ENCODE data around the gene ZNF385B. TPM values are rescaled to one million over a fixed set of nuclear protein-coding genes. Genes with fewer than 3 reads are reported as not detected.

The ZNF385B gene
- total RNA-seq, 1 experiment from 2014 or later, result 9.3 TPM

DNA sequence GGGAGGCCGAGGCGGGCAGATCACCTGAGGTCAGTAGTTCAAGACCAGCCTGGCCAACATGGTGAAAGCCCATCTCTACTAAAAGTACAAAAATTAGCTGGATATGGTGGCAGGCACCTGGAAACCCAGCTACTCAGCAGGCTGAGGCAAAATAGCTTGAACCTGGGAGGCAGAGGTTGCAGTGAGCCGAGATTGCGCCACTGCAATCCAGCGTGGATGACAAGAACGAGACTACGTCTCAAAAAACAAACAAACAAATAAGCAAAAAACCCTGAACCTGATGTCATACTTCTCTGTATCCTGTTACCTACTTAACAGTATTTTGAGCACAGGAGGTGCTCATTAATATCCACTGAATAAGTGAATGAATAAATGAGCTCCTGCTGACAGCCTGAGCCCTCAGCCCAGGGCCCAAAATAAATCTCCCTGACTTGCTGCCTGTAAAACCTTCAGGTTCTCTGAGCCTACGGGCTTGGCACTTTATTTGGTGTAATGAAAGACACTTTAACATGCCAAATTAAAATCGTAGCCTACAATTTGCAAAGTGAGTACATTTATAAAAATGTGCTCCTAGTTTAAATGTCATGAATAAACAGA, 215.1 kb downstream of the ZNF385B start:
- CTCF ChIA-PET, result no interaction called here
- Histone ChIP-seq H3K4me2 (ENCODE audit: low read length) (no peak overlapping the region), H3K36me3 (ENCODE audit: control insufficient read depth in 1 of 2, insufficient read depth in 2 of 2, low read length in 2 of 2) (no peaks in the 10 kb centered on the region)

DNA sequence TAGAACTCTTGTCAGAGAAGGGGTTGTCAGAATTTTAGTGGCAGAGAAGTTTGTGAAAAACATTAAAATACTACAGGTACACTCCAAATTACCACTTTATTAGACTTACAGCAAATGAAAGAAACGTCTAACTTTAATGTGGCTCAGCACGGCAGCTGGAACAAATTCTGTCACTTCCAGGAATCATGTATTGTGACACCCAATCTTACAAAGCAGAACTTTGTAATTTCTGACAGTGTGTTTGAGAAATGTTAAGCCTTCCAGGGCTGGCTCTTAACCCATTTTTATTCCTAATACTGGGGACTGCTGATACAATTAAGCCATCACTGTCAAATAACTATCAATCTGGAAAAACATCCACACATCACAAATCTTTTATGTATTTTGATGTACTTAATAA, 216.4 kb downstream of the ZNF385B start:
- intact Hi-C loops (cut with micrococcal nuclease), result no loop called here
- H3K27me3 ChIP-seq (ENCODE audit: insufficient read depth, low read length), result no peaks in the 10 kb centered on the region
- no peaks in the 10 kb centered on the region for H3K36me3 ChIP-seq (ENCODE audit: control insufficient read depth in 1 of 2, insufficient read depth in 2 of 2, low read length in 2 of 2)
- H3K79me2 ChIP-seq (ENCODE audit: insufficient read depth, low read length), result no peaks in the 10 kb centered on the region
- RAD21 ChIA-PET (ENCODE audit: low non-redundant PET in 1 of 2, low total read pairs in 2 of 2, uncharacterized antibody in 2 of 2, unreplicated experiment in 2 of 2), result no interaction called here
- ATAC-seq (no peak), DNase-seq (ENCODE audit: low read depth, low spot score) (no peak)
- no peaks in the 10 kb centered on the region for H4K20me1 ChIP-seq (ENCODE audit: insufficient read depth)
- H3K4me3 ChIP-seq (replicated peaks in 1 of 2; ENCODE audit: low read depth in 1 of 2, low read length in 2 of 2), result no peak overlapping the region
- no peak overlapping the region for H2AFZ ChIP-seq (ENCODE audit: low read depth, low read length, poor library complexity, severe bottlenecking)
- no peak overlapping the region for H3K27ac ChIP-seq (ENCODE audit: low read depth, low read length)
- H3K4me2 ChIP-seq (ENCODE audit: low read length), result no peak overlapping the region
- no peaks in the 10 kb centered on the region for H3K9me3 ChIP-seq (ENCODE audit: control insufficient read depth in 1 of 2, insufficient read depth in 1 of 2, low read depth in 1 of 2, low read length in 2 of 2)
- CTCF ChIA-PET, result no interaction called here
- POLR2A ChIA-PET, result no interaction called here
- no peaks in the 10 kb centered on the region for H3K9me2 ChIP-seq (ENCODE audit: insufficient read depth)
- H3K9ac ChIP-seq (ENCODE audit: low read length), result no peak overlapping the region
- H3K4me1 ChIP-seq (ENCODE audit: control insufficient read depth in 1 of 2, insufficient read depth in 2 of 2, low read length in 2 of 2), result no peaks in the 10 kb centered on the region
- no TSS peak for BruUV-seq (replicated peaks)
- TF ChIP-seq ZFX (IDR thresholded peaks at IDR 0.05) (no peak), EGR1 (IDR thresholded peaks at IDR 0.05; ENCODE audit: low read depth) (no peak), CEBPB (IDR thresholded peaks at IDR 0.05; ENCODE audit: low read depth) (no peak), JUND (IDR thresholded peaks at IDR 0.05) (no peak), TCF7L2 (IDR thresholded peaks at IDR 0.05; ENCODE audit: borderline replicate concordance, extremely low read depth, insufficient read depth, insufficient read length) (no peak), EZH2phosphoT487 (IDR thresholded peaks at IDR 0.05; ENCODE audit: borderline replicate concordance) (no peak), ELF1 (IDR thresholded peaks at IDR 0.05; ENCODE audit: borderline replicate concordance, low read depth) (no peak), EZH2 (IDR thresholded peaks at IDR 0.05) (no peak), SIN3A (IDR thresholded peaks at IDR 0.05; ENCODE audit: low read depth) (no peak), SP1 (IDR thresholded peaks at IDR 0.05; ENCODE audit: low read depth) (no peak)
- TF ChIP-seq, protein P1, sequence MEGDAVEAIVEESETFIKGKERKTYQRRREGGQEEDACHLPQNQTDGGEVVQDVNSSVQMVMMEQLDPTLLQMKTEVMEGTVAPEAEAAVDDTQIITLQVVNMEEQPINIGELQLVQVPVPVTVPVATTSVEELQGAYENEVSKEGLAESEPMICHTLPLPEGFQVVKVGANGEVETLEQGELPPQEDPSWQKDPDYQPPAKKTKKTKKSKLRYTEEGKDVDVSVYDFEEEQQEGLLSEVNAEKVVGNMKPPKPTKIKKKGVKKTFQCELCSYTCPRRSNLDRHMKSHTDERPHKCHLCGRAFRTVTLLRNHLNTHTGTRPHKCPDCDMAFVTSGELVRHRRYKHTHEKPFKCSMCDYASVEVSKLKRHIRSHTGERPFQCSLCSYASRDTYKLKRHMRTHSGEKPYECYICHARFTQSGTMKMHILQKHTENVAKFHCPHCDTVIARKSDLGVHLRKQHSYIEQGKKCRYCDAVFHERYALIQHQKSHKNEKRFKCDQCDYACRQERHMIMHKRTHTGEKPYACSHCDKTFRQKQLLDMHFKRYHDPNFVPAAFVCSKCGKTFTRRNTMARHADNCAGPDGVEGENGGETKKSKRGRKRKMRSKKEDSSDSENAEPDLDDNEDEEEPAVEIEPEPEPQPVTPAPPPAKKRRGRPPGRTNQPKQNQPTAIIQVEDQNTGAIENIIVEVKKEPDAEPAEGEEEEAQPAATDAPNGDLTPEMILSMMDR (IDR thresholded peaks at IDR 0.05 in 2 of 3, conservative IDR thresholded peaks at IDR 0.05 in 1 of 3; ENCODE audit: borderline replicate concordance in 1 of 3, insufficient read depth in 1 of 3, low read depth in 2 of 3, low read length in 2 of 3), result no peak
- TF ChIP-seq, protein P2, sequence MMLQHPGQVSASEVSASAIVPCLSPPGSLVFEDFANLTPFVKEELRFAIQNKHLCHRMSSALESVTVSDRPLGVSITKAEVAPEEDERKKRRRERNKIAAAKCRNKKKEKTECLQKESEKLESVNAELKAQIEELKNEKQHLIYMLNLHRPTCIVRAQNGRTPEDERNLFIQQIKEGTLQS (IDR thresholded peaks at IDR 0.05), result no peak
- TF ChIP-seq, protein P3, sequence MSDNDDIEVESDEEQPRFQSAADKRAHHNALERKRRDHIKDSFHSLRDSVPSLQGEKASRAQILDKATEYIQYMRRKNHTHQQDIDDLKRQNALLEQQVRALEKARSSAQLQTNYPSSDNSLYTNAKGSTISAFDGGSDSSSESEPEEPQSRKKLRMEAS (IDR thresholded peaks at IDR 0.05), result no peak

More for the DNA sequence above, 215.1 kb downstream of the ZNF385B start:
- RAD21 ChIA-PET (ENCODE audit: low non-redundant PET in 1 of 2, low total read pairs in 2 of 2, uncharacterized antibody in 2 of 2, unreplicated experiment in 2 of 2), result no interaction called here
- Histone ChIP-seq H3K79me2 (ENCODE audit: insufficient read depth, low read length) (no peaks in the 10 kb centered on the region), H4K20me1 (ENCODE audit: insufficient read depth) (no peaks in the 10 kb centered on the region), H3K9me2 (ENCODE audit: insufficient read depth) (no peaks in the 10 kb centered on the region), H3K4me3 (replicated peaks in 1 of 2; ENCODE audit: low read depth in 1 of 2, low read length in 2 of 2) (no peak overlapping the region), H3K27me3 (ENCODE audit: insufficient read depth, low read length) (no peaks in the 10 kb centered on the region), H3K9me3 (ENCODE audit: control insufficient read depth in 1 of 2, insufficient read depth in 1 of 2, low read depth in 1 of 2, low read length in 2 of 2) (no peaks in the 10 kb centered on the region), H3K4me1 (ENCODE audit: control insufficient read depth in 1 of 2, insufficient read depth in 2 of 2, low read length in 2 of 2) (no peaks in the 10 kb centered on the region), H2AFZ (ENCODE audit: low read depth, low read length, poor library complexity, severe bottlenecking) (no peak overlapping the region), H3K9ac (ENCODE audit: low read length) (no peak overlapping the region), H3K27ac (ENCODE audit: low read depth, low read length) (no peak overlapping the region)
- POLR2A ChIA-PET, result no interaction called here
- ATAC-seq (no peak), DNase-seq (ENCODE audit: low read depth, low spot score) (no peak)
- TF ChIP-seq TCF7L2 (IDR thresholded peaks at IDR 0.05; ENCODE audit: borderline replicate concordance, extremely low read depth, insufficient read depth, insufficient read length) (no peak), POLR2AphosphoS5 (IDR thresholded peaks at IDR 0.05; ENCODE audit: low read depth, low read length) (no peak), ELF1 (IDR thresholded peaks at IDR 0.05; ENCODE audit: borderline replicate concordance, low read depth) (no peak), CBX3 (IDR thresholded peaks at IDR 0.05; ENCODE audit: low read depth) (no peak), FOSL1 (IDR thresholded peaks at IDR 0.05; ENCODE audit: low read depth) (no peak), CEBPB (IDR thresholded peaks at IDR 0.05; ENCODE audit: low read depth) (no peak), EZH2 (IDR thresholded peaks at IDR 0.05) (no peak)
- TF ChIP-seq, protein P1 (IDR thresholded peaks at IDR 0.05 in 2 of 3, conservative IDR thresholded peaks at IDR 0.05 in 1 of 3; ENCODE audit: borderline replicate concordance in 1 of 3, insufficient read depth in 1 of 3, low read depth in 2 of 3, low read length in 2 of 3), result no peak
- intact Hi-C loops (cut with micrococcal nuclease), result no loop called here
- BruUV-seq (replicated peaks), result no TSS peak

Measured in HCT116 (cell line).